ENCODE data around the gene CERS3. TPM values are rescaled to one million over a fixed set of nuclear protein-coding genes. Genes with fewer than 3 reads are reported as not detected.

Gene CERS3
- total and polyA plus RNA-seq, 3 donors from 2014 or later = 13.4 to 48.6 (median 17.8) TPM

GRCh38 chr15:100466073-100466472 is 62.7 kb downstream of the CERS3 start:
- no peaks in the 10 kb centered on the region for H3K4me1 ChIP-seq
- no peak overlapping the region for H3K4me3 ChIP-seq
- no peak overlapping the region for H3K27ac ChIP-seq
- no peaks in the 10 kb centered on the region for H3K9me3 ChIP-seq
- TF ChIP-seq CTCF (IDR thresholded peaks at IDR 0.05) (no peak), POLR2A (IDR thresholded peaks at IDR 0.05) (no peak)
- H3K27me3 ChIP-seq = no peaks in the 10 kb centered on the region
- H3K36me3 ChIP-seq (ENCODE audit: low read depth, missing control alignments) = no peaks in the 10 kb centered on the region
- 36 to 60% methylated on average over 4 of the region's 4 CpGs for WGBS, 2 donors
- DNase-seq = no peak
- intact Hi-C loops (cut with DNase I; ENCODE audit: low total_unique reads) = no loop called here

- TF ChIP-seq CTCF (IDR thresholded peaks at IDR 0.05) (no peak), POLR2A (IDR thresholded peaks at IDR 0.05) (no peak)
- WGBS, 2 donors = 59 to 62% methylated on average over 5 of the region's 5 CpGs
- DNase-seq = no peak
- Histone ChIP-seq H3K27me3 (no peaks in the 10 kb centered on the region), H3K27ac (no peak overlapping the region), H3K9me3 (no peaks in the 10 kb centered on the region), H3K36me3 (ENCODE audit: low read depth, missing control alignments) (no peaks in the 10 kb centered on the region), H3K4me1 (no peaks in the 10 kb centered on the region), H3K4me3 (no peak overlapping the region)
- intact Hi-C loops (cut with DNase I; ENCODE audit: low total_unique reads) = no loop called here
Measured at GRCh38 chr15:100464888-100465287, 63.9 kb downstream of the CERS3 start.

DNA sequence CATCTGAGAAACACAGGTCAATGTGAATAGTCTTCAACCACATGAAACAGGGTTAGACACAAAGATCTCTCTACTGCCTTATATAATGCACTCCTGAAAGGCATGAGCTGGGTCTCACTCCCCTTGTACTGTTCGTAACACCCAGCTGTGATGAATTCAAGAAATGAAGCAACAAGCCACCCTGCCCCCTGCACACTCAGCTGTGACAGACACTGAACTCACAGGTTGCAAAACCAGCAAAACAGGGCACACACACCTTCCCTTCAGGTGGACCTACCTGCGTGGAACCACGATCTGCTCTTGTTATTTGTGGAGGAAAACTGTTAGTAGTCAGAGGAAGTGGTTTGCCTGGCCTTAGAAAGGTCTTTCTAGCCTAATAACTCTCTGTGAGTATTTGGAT is 64.5 kb downstream of the CERS3 start:
- Histone ChIP-seq H3K9me3 (no peaks in the 10 kb centered on the region), H3K27me3 (no peaks in the 10 kb centered on the region), H3K27ac (no peak overlapping the region), H3K36me3 (ENCODE audit: low read depth, missing control alignments) (no peaks in the 10 kb centered on the region), H3K4me1 (no peaks in the 10 kb centered on the region), H3K4me3 (no peak overlapping the region)
- whole genome bisulfite sequencing, 2 donors = 92% methylated on average over 3 of the region's 3 CpGs
- TF ChIP-seq POLR2A (IDR thresholded peaks at IDR 0.05) (no peak), CTCF (IDR thresholded peaks at IDR 0.05) (no peak)
- no peak for DNase-seq
- intact Hi-C loops (cut with DNase I; ENCODE audit: low total_unique reads) = no loop called here

DNA sequence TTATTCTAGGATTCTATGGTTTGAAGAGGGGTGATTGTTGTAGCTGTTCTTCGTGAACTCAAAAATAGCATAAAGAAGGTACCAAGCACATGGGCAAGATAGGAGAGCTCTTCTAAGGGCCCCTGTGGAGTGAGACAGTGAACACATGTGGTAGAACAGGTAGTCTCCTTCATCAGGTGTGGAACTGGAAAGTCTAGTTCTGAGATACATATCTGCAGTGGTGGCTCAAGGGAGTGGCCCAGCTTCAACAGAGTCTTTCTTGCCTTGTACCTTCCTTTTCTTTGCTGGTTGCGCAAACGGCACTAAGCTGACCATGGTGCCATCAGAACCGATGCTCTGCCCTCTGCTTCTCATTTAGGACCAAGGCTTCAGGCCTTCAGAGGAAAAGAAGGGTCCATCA is 65.2 kb downstream of the CERS3 start:
- intact Hi-C loops (cut with DNase I; ENCODE audit: low total_unique reads) = no loop called here

More for the DNA sequence above, 65.2 kb downstream of the CERS3 start:
- H3K4me1 ChIP-seq = no peaks in the 10 kb centered on the region
- no peaks in the 10 kb centered on the region for H3K27me3 ChIP-seq
- no peak for DNase-seq
- H3K4me3 ChIP-seq = no peak overlapping the region
- H3K9me3 ChIP-seq = no peaks in the 10 kb centered on the region
- H3K27ac ChIP-seq = no peak overlapping the region
- 86 to 91% methylated on average over 4 of the region's 4 CpGs for WGBS, 2 donors
- TF ChIP-seq POLR2A (IDR thresholded peaks at IDR 0.05) = no peak
- no peak for TF ChIP-seq CTCF (IDR thresholded peaks at IDR 0.05)
- no peaks in the 10 kb centered on the region for H3K36me3 ChIP-seq (ENCODE audit: low read depth, missing control alignments)
